Liver (tissue), 3 donors: ENCODE results near the gene ZNF577.

Source experiments
- CTCF ChIP-seq: fragments of 150-350 bp; IDR thresholded peaks from 2 replicates; pipeline ENCODE4 v1.5.1; 2017; ENCODE audit warnings: improper control_type of control experiment, low read depth, low read length; ENCODE audit not compliant: missing input control
- MAX ChIP-seq: IDR thresholded peaks from 2 replicates; pipeline ENCODE4 v1.6.1; 2016; ENCODE audit warnings: antibody characterized with exemption
- SP1 ChIP-seq: IDR thresholded peaks from 2 replicates; pipeline ENCODE4 v1.6.1; 2018; ENCODE audit warnings: antibody characterized with exemption, mild to moderate bottlenecking
- donor health status: healthy.
- donor health status: healthy.

- TF ChIP-seq MAX: no peak
- TF ChIP-seq CTCF: no peak
- TF ChIP-seq SP1: no peak
These were observed 27.6 kb upstream of the ZNF577 start for GRCh38 chr19:51915324-51915867.
